ENCODE measurements around the gene EXD2. TPM values are rescaled to one million over a fixed set of nuclear protein-coding genes. Genes with fewer than 3 reads are reported as not detected.

EXD2 gene
- total and polyA plus RNA-seq, 2 of the 13 experiments (the other 11 are each of a cell fraction or from before 2014, with no cell fraction given) = 9.5 to 15.1 TPM

GRCh38 chr14:69282448-69282847, 91.2 kb downstream of the EXD2 start (continued):
- no peak for TF ChIP-seq MXD3 (CRISPR knock-in tag; IDR thresholded peaks at IDR 0.05)

- no peak for ATAC-seq
- no peak overlapping the region for H3K9ac ChIP-seq (ENCODE audit: insufficient read depth, low read depth, low read length)
- in situ Hi-C loops (cut with HindIII; ENCODE audit: extremely low pct_ligation_motif_present, low pct_unique_long_range_greater_than_20kb) = no loop called here
- no peak overlapping the region for H2AFZ ChIP-seq (ENCODE audit: low read length)
- no peaks in the 10 kb centered on the region for H4K20me1 ChIP-seq (ENCODE audit: insufficient read depth, low read length)
- no peak overlapping the region for H3K4me3 ChIP-seq (replicated peaks in 1 of 3; ENCODE audit: insufficient read depth in 1 of 3, low read depth in 2 of 3, low read length in 3 of 3)
- H3K4me2 ChIP-seq (ENCODE audit: low read depth, low read length) = no peak overlapping the region
- ChIA-PET CTCF (ENCODE audit: low intra/inter-chr PET ratio, low total read pairs) (no interaction called here), POLR2A (no interaction called here)
- no peak for FAIRE-seq
- H3K9me3 ChIP-seq (ENCODE audit: low read length) = no peaks in the 10 kb centered on the region
- no peak overlapping the region for H3K27ac ChIP-seq (ENCODE audit: extremely low read length, insufficient read depth, low read length)
- no peaks in the 10 kb centered on the region for H3K79me2 ChIP-seq (ENCODE audit: insufficient read depth, low read length)
- no peaks in the 10 kb centered on the region for H3K36me3 ChIP-seq (replicated peaks in 1 of 2; ENCODE audit: control insufficient read depth in 1 of 2, insufficient read depth in 2 of 2, low read length in 2 of 2)
- H3K4me1 ChIP-seq (ENCODE audit: insufficient read depth, low read length) = peaks cover 17% of the 10 kb centered on the region; the same call in 1 of the 2 replicates
- BruUV-seq (replicated peaks) = no TSS peak
- 34% methylated on average over 3 of the region's 9 CpGs for WGBS (ENCODE audit: low lambda C conversion rate)
- intact Hi-C loops (cut with micrococcal nuclease; ENCODE audit: unreplicated experiment) = no loop called here
- DNase-seq (ENCODE audit: low spot score) = no peak
- H3K27me3 ChIP-seq (ENCODE audit: control insufficient read depth in 1 of 2, insufficient read depth in 2 of 2, low read length in 2 of 2) = no peaks in the 10 kb centered on the region
- TF ChIP-seq ZBTB21 (CRISPR knock-in tag; IDR thresholded peaks at IDR 0.05) (no peak), KLF12 (CRISPR knock-in tag; IDR thresholded peaks at IDR 0.05; ENCODE audit: borderline replicate concordance) (no peak), ZNF574 (CRISPR knock-in tag; IDR thresholded peaks at IDR 0.05) (no peak), NFYB (CRISPR knock-in tag; IDR thresholded peaks at IDR 0.05) (no peak), NFKBIZ (CRISPR knock-in tag; IDR thresholded peaks at IDR 0.05) (no peak), CEBPG (CRISPR knock-in tag; IDR thresholded peaks at IDR 0.05) (no peak), ZNF292 (CRISPR knock-in tag; IDR thresholded peaks at IDR 0.05; ENCODE audit: borderline replicate concordance, low read depth) (no peak), SRSF1 (optimal IDR thresholded peaks at IDR 0.05; ENCODE audit: low read depth, low read length) (no peak), ISX (CRISPR knock-in tag; conservative IDR thresholded peaks at IDR 0.05) (no peak), ZNF160 (CRISPR knock-in tag; IDR thresholded peaks at IDR 0.05) (no peak), SYNCRIP (IDR thresholded peaks at IDR 0.05; ENCODE audit: insufficient read depth, low read depth, low read length) (no peak), ZBTB2 (CRISPR knock-in tag; IDR thresholded peaks at IDR 0.05; ENCODE audit: low read depth) (no peak), ZNF879 (CRISPR knock-in tag; IDR thresholded peaks at IDR 0.05) (no peak), SRY (CRISPR knock-in tag; IDR thresholded peaks at IDR 0.05) (no peak), GABPA (IDR thresholded peaks at IDR 0.05; ENCODE audit: low read depth, low read length) (no peak), GABPA (CRISPR knock-in tag; IDR thresholded peaks at IDR 0.05; ENCODE audit: low read depth) (no peak), ZFY (CRISPR knock-in tag; IDR thresholded peaks at IDR 0.05) (no peak), CREB1 (IDR thresholded peaks at IDR 0.05) (no peak), CREB1 (CRISPR knock-in tag; IDR thresholded peaks at IDR 0.05) (no peak)
Measured at GRCh38 chr14:69284170-69284569, 92.9 kb downstream of the EXD2 start.

Data from HepG2 (cell line).